Panc1 (cell line): ENCODE data around the gene SLC6A1.

ENCODE experiments used
- TF ChIP-seq, protein P1 (sequence below), 2 experiments: IDR thresholded peaks; 2 replicates each; pipeline ENCODE4 v1.6.1; 2011 to 2012; ENCODE audit warnings: low read depth in 2 of 2, control low read depth in 1 of 2, low read length in 1 of 2, mild to moderate bottlenecking in 1 of 2, moderate library complexity in 1 of 2; ENCODE audit not compliant: insufficient read depth in 1 of 2
- TF ChIP-seq, protein P2 (sequence below): fragments of 450-650 bp; IDR thresholded peaks from 2 replicates; pipeline ENCODE4 v1.5.1; 2017; ENCODE audit warnings: mild to moderate bottlenecking

DNA sequence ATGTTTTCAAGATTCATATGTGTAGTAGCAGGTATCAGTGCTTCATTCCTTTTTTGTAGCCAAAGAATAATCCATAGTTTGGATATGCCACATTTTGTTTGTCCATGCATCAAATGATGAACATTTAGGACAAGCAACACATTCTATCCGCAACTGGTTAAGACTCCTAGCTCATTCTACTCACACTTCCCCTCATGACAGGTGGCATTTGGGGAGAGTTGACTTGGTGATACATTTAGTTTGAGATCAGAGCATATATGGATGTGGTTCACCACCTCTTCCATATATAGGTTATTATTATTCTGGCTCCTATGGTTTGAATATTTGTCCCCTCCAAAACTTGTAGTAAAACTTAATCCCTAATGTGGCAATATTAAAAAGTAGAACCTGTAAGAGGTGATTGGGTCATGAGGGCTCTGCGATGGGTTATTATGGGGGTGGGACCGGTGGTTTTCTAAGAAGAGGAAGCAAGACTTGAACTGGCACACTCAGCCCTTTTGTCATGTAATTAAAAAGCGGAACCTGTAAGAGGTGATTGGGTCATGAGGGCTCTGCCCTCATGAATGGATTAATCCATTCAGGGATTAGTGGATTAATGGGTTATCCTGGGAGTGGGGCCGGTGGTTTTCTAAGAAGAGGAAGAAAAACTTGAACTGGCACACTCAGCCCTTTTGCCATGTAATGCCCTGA lies 86.4 kb downstream of the SLC6A1 start:
- TF ChIP-seq, protein P1, sequence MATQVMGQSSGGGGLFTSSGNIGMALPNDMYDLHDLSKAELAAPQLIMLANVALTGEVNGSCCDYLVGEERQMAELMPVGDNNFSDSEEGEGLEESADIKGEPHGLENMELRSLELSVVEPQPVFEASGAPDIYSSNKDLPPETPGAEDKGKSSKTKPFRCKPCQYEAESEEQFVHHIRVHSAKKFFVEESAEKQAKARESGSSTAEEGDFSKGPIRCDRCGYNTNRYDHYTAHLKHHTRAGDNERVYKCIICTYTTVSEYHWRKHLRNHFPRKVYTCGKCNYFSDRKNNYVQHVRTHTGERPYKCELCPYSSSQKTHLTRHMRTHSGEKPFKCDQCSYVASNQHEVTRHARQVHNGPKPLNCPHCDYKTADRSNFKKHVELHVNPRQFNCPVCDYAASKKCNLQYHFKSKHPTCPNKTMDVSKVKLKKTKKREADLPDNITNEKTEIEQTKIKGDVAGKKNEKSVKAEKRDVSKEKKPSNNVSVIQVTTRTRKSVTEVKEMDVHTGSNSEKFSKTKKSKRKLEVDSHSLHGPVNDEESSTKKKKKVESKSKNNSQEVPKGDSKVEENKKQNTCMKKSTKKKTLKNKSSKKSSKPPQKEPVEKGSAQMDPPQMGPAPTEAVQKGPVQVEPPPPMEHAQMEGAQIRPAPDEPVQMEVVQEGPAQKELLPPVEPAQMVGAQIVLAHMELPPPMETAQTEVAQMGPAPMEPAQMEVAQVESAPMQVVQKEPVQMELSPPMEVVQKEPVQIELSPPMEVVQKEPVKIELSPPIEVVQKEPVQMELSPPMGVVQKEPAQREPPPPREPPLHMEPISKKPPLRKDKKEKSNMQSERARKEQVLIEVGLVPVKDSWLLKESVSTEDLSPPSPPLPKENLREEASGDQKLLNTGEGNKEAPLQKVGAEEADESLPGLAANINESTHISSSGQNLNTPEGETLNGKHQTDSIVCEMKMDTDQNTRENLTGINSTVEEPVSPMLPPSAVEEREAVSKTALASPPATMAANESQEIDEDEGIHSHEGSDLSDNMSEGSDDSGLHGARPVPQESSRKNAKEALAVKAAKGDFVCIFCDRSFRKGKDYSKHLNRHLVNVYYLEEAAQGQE (IDR thresholded peaks at IDR 0.05; ENCODE audit: insufficient read depth in 1 of 2, low read depth in 2 of 2, low read length in 1 of 2): no peak
- TF ChIP-seq, protein P2, sequence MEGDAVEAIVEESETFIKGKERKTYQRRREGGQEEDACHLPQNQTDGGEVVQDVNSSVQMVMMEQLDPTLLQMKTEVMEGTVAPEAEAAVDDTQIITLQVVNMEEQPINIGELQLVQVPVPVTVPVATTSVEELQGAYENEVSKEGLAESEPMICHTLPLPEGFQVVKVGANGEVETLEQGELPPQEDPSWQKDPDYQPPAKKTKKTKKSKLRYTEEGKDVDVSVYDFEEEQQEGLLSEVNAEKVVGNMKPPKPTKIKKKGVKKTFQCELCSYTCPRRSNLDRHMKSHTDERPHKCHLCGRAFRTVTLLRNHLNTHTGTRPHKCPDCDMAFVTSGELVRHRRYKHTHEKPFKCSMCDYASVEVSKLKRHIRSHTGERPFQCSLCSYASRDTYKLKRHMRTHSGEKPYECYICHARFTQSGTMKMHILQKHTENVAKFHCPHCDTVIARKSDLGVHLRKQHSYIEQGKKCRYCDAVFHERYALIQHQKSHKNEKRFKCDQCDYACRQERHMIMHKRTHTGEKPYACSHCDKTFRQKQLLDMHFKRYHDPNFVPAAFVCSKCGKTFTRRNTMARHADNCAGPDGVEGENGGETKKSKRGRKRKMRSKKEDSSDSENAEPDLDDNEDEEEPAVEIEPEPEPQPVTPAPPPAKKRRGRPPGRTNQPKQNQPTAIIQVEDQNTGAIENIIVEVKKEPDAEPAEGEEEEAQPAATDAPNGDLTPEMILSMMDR: no peak
